ENCODE measurements around the gene RAB3A. TPM values are rescaled to one million over a fixed set of nuclear protein-coding genes. Genes with fewer than 3 reads are reported as not detected.

The RAB3A gene
- total and polyA plus RNA-seq, 9 of the 15 experiments (the other 6 are each of a cell fraction or from before 2014, with no cell fraction given), result 0.17 to 5.1 (median 0.90) TPM; not detected in 1

DNA sequence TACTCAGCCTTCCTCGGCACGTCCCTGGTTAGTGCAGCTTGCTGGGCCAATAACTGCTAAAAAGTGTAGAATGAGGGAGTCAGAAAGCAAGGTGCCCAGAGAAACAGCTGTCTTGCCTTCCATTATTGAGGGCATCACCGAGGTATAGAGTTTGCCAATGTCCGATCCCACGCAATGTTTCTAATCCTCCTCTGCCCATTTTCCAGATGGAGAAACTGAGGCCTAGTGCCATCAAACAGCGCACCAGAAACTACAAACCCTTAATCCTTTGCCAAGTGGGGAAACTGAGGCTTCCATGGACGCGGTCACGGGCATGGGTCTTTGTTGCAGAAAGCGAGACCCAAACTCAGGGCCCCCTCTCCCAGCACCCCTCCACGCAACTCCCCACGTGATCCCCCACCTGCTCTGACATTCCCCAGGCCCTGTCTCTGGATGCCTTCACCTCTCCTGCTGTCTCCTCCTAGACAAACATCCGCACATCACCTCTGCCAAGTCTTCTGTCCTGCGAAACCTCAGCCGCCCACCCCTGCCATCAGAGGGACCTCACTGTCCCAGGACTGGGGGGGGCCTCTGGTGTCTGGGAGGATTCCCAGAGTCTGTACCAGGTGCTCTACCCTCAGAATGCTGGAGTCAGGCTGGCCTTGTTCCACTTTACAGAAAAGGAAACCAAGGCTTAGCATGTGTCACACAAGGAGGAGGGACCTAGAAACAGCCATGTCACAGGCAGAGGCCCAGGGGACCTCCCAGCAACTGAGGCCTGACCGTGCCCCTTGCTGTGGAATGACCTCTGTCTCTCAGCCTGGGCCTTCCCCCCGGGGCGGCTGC, 23.3 kb upstream of the RAB3A start (continued):
- TF ChIP-seq ESRRB (CRISPR knock-in tag; IDR thresholded peaks at IDR 0.05; ENCODE audit: borderline replicate concordance) (no peak), NFIC (IDR thresholded peaks at IDR 0.05) (no peak), EZH2 (IDR thresholded peaks at IDR 0.05; ENCODE audit: borderline replicate concordance, low read depth, low read length) (no peak), PTRF (tag; IDR thresholded peaks at IDR 0.05) (no peak), NR4A1 (CRISPR knock-in tag; IDR thresholded peaks at IDR 0.05) (no peak), NR4A1 (tag; IDR thresholded peaks at IDR 0.05) (no peak), PYGO2 (tag; IDR thresholded peaks at IDR 0.05) (no peak), TAF15 (IDR thresholded peaks at IDR 0.05; ENCODE audit: low read depth, low read length) (no peak), ATF7 (IDR thresholded peaks at IDR 0.05) (no peak), KDM5B (IDR thresholded peaks at IDR 0.05; ENCODE audit: insufficient replicate concordance, low read depth, low read length) (no peak), ZZZ3 (IDR thresholded peaks at IDR 0.05) (no peak), ZNF217 (CRISPR knock-in tag; IDR thresholded peaks at IDR 0.05) (no peak), ZKSCAN3 (CRISPR knock-in tag; IDR thresholded peaks at IDR 0.05) (no peak)
- TF ChIP-seq, protein P1, sequence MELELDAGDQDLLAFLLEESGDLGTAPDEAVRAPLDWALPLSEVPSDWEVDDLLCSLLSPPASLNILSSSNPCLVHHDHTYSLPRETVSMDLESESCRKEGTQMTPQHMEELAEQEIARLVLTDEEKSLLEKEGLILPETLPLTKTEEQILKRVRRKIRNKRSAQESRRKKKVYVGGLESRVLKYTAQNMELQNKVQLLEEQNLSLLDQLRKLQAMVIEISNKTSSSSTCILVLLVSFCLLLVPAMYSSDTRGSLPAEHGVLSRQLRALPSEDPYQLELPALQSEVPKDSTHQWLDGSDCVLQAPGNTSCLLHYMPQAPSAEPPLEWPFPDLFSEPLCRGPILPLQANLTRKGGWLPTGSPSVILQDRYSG (tag; conservative IDR thresholded peaks at IDR 0.05; ENCODE audit: low read depth), result no peak
- TF ChIP-seq, protein P2, sequence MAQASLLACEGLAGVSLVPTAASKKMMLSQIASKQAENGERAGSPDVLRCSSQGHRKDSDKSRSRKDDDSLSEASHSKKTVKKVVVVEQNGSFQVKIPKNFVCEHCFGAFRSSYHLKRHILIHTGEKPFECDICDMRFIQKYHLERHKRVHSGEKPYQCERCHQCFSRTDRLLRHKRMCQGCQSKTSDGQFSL (CRISPR knock-in tag; IDR thresholded peaks at IDR 0.05), result no peak
- TF ChIP-seq, protein P2 (tag; IDR thresholded peaks at IDR 0.05), result no peak
- TF ChIP-seq, protein P3, sequence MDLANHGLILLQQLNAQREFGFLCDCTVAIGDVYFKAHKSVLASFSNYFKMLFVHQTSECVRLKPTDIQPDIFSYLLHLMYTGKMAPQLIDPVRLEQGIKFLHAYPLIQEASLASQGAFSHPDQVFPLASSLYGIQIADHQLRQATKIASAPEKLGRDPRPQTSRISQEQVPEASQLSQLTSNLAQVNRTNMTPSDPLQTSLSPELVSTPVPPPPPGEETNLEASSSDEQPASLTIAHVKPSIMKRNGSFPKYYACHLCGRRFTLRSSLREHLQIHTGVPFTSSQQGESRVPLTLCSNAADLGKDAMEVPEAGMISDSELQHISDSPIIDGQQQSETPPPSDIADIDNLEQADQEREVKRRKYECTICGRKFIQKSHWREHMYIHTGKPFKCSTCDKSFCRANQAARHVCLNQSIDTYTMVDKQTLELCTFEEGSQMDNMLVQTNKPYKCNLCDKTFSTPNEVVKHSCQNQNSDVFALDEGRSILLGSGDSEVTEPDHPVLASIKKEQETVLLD (IDR thresholded peaks at IDR 0.05), result no peak
- TF ChIP-seq, protein P4, sequence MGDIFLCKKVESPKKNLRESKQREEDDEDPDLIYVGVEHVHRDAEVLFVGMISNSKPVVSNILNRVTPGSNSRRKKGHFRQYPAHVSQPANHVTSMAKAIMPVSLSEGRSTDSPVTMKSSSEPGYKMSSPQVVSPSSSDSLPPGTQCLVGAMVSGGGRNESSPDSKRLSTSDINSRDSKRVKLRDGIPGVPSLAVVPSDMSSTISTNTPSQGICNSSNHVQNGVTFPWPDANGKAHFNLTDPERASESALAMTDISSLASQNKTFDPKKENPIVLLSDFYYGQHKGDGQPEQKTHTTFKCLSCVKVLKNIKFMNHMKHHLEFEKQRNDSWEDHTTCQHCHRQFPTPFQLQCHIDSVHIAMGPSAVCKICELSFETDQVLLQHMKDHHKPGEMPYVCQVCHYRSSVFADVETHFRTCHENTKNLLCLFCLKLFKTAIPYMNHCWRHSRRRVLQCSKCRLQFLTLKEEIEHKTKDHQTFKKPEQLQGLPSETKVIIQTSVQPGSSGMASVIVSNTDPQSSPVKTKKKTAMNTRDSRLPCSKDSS (IDR thresholded peaks at IDR 0.05; ENCODE audit: low read depth, partially characterized antibody), result no peak
